OCI-LY7 (cell line): ENCODE data around the gene CEP83. TPM values are rescaled to one million over a fixed set of nuclear protein-coding genes. Genes with fewer than 3 reads are reported as not detected.

Experiments used
- BruUV-seq: library from RNA; stranded (reverse); fragments of 400-500 nt; replicated peaks from 2 replicates; lab custom pipeline; 2021; lab: Mats Ljungman, UMichigan
- CTCF ChIA-PET: fragments of 300-600 bp; sonication (Branson Sonifier 250); formaldehyde crosslinking; loops from one replicate; lab custom pipeline; 2022; ENCODE audit warnings: antibody characterized with exemption; ENCODE audit not compliant: unreplicated experiment; lab: Charles Lee
- POLR2A ChIA-PET: fragments of 300-600 bp; sonication (Branson Sonifier 250); formaldehyde crosslinking; loops from one replicate; lab custom pipeline; 2022; ENCODE audit warnings: antibody characterized with exemption; lab: Charles Lee
- DNase-seq: peaks from one replicate; pipeline ENCODE4 v3.0.0-alpha.2; 2015; ENCODE audit warnings: low spot score
- H2AFZ ChIP-seq: fragments of 200-600 bp; sonication (generic), shearing (Covaris generic); 2 replicates; pipeline ENCODE4 v1.6.1; 2014; ENCODE audit warnings: mild to moderate bottlenecking, antibody characterized with exemption, low read length, moderate library complexity
- H3K27ac ChIP-seq: fragments of 200-600 bp; sonication (generic); 2 replicates; pipeline ENCODE4 v1.5.1; 2014; ENCODE audit warnings: mixed run types, low read depth, mild to moderate bottlenecking, moderate library complexity, low read length, inconsistent platforms; ENCODE audit not compliant: poor library complexity, severe bottlenecking
- H3K36me3 ChIP-seq: fragments of 200-600 bp; sonication (generic); 2 replicates; pipeline ENCODE4 v1.6.1; 2014; ENCODE audit warnings: mild to moderate bottlenecking, antibody characterized with exemption, low read length, moderate library complexity, mixed read lengths; ENCODE audit not compliant: insufficient read depth
- H3K4me1 ChIP-seq: fragments of 200-600 bp; sonication (generic); 2 replicates; pipeline ENCODE4 v1.5.1; 2014; ENCODE audit warnings: mild to moderate bottlenecking, low read length; ENCODE audit not compliant: insufficient read depth, poor library complexity, severe bottlenecking
- H3K4me2 ChIP-seq: fragments of 200-600 bp; sonication (generic); 2 replicates; pipeline ENCODE4 v1.6.1; 2014; ENCODE audit warnings: mild to moderate bottlenecking, low read length
- H3K4me3 ChIP-seq: fragments of 200-600 bp; sonication (generic); 2 replicates; pipeline ENCODE4 v1.5.1; 2014; ENCODE audit warnings: mild to moderate bottlenecking, low read depth, low read length; ENCODE audit not compliant: poor library complexity, severe bottlenecking
- H3K79me2 ChIP-seq: fragments of 200-600 bp; sonication (generic); 2 replicates; pipeline ENCODE4 v1.6.1; 2016; ENCODE audit warnings: low read depth, mild to moderate bottlenecking, low read length, moderate library complexity, mixed read lengths; ENCODE audit not compliant: insufficient read depth
- H3K9me2 ChIP-seq: fragments of 200-600 bp; sonication (generic); 2 replicates; pipeline ENCODE4 v1.6.1; 2016; ENCODE audit warnings: mild to moderate bottlenecking, low read length, mixed read lengths; ENCODE audit not compliant: insufficient read depth
- H3K9me3 ChIP-seq: fragments of 200-600 bp; sonication (generic); 2 replicates; pipeline ENCODE4 v1.6.1; 2014; ENCODE audit warnings: mild to moderate bottlenecking, mixed run types, low read length, mixed read lengths
- H4K20me1 ChIP-seq: fragments of 200-600 bp; sonication (generic); 2 replicates; pipeline ENCODE4 v1.6.1; 2014; ENCODE audit warnings: mild to moderate bottlenecking, antibody characterized with exemption, low read length, moderate library complexity, mixed read lengths; ENCODE audit not compliant: insufficient read depth
- CTCF ChIP-seq: fragments of 200-600 bp; sonication (generic); conservative IDR thresholded peaks from 2 replicates; pipeline ENCODE4 v1.5.1; 2014; ENCODE audit warnings: mild to moderate bottlenecking, antibody characterized with exemption, low read length, moderate library complexity, mixed read lengths
- EZH2phosphoT487 ChIP-seq: fragments of 200-600 bp; sonication (generic); IDR thresholded peaks from 2 replicates; pipeline ENCODE4 v1.6.1; 2018; ENCODE audit warnings: low read depth, borderline replicate concordance, mild to moderate bottlenecking, mixed run types, antibody characterized with exemption, low read length, moderate library complexity, mixed read lengths
- intact Hi-C: fragments of 100-400 bp; cut with micrococcal nuclease; formaldehyde crosslinking; loops from one replicate; pipeline ENCODE4 v1.10.0; 2022; ENCODE audit not compliant: unreplicated experiment
- total RNA-seq, 2 experiments: library from RNA; depleted of rRNA in 1 of 2; stranded (reverse); fragments of >200 nt in 1 of 2; shearing (Covaris generic) in 1 of 2; gene quantifications; 2 replicates each; pipeline ENCODE4 v1.2.3, GENCODE V29; 2014 to 2022

The CEP83 gene
- total RNA-seq, 2 experiments from 2014 or later: 29.7 to 35.2 TPM

DNA sequence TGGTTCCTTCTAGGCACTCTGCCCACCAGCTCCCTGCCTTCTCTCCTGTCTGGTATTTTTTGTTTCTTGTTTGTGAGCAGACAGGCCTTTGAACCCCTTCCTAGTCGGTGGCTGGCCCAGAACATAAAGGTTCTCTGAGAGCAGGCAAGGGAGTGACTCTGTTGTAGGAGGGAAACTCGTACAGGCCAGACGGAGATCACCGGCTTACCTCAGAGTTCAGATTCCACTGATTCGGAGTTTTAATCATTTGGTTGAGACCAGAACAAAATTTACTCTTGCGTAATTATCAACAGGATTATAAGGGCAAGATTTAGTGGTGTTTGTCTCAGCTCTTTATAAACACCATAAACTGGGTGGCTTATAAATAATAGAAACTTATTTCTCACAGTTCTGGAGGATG, 182.9 kb downstream of the CEP83 start:
- H3K9me3 ChIP-seq: no peaks in the 10 kb centered on the region
- H3K4me1 ChIP-seq: no peaks in the 10 kb centered on the region
- no peaks in the 10 kb centered on the region; the same call in 1 of the 2 replicates for H3K36me3 ChIP-seq
- H3K79me2 ChIP-seq: no peaks in the 10 kb centered on the region
- H4K20me1 ChIP-seq: no peaks in the 10 kb centered on the region
- DNase-seq: no peak
- BruUV-seq: no TSS peak
- H3K9me2 ChIP-seq: no peaks in the 10 kb centered on the region
- TF ChIP-seq CTCF: no peak
- no peak for TF ChIP-seq EZH2phosphoT487
- H3K27ac ChIP-seq: no peak overlapping the region
- no peak overlapping the region for H3K4me3 ChIP-seq
- intact Hi-C loops: no loop called here
- ChIA-PET POLR2A (interaction anchor here (0.5 to 1.1 kb wide), 2 partner anchors 11 to 94 kb away, joined by 3 to 4 read pairs; no protein-coding TSS in a partner anchor), CTCF (no interaction called here)
- H2AFZ ChIP-seq: no peak overlapping the region
- no peak overlapping the region for H3K4me2 ChIP-seq

GRCh38 chr12:94273272-94273671, 186.4 kb downstream of the CEP83 start:
- Histone ChIP-seq H3K9me3 (no peaks in the 10 kb centered on the region), H4K20me1 (no peaks in the 10 kb centered on the region), H3K79me2 (no peaks in the 10 kb centered on the region), H2AFZ (no peak overlapping the region), H3K9me2 (no peaks in the 10 kb centered on the region), H3K27ac (no peak overlapping the region), H3K4me3 (no peak overlapping the region), H3K4me1 (no peaks in the 10 kb centered on the region), H3K4me2 (no peak overlapping the region), H3K36me3 (no peaks in the 10 kb centered on the region)
- no peak for DNase-seq
- no peak for TF ChIP-seq CTCF
- no peak for TF ChIP-seq EZH2phosphoT487
- BruUV-seq: no TSS peak
- intact Hi-C loops: no loop called here
- CTCF ChIA-PET: no interaction called here
- POLR2A ChIA-PET: interaction anchor here (0.7 kb wide), 2 partner anchors 726 to 1339 kb away, joined by 3 to 6 read pairs; no protein-coding TSS in a partner anchor

DNA sequence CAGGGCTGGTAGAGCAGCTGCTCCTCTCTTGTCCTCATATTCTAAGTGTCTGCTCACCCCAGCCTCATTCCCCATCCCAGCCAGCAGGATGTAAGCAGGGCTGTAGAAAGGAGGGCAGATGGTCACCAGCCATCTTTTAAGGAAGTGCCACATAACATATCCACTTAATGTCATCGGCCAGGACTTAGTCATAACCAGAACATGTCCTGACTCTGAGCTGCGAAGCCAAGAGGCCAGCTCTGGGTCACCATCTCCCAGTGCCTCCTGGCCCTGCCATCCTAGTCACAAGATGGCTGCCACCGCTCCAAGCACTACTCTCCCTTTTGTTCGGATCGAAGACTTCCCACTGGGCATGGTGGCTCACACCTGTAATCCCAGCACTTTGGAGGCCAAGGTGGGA, 187.4 kb downstream of the CEP83 start:
- CTCF ChIA-PET: no interaction called here
- Histone ChIP-seq H3K4me2 (no peak overlapping the region), H2AFZ (no peak overlapping the region), H3K79me2 (no peaks in the 10 kb centered on the region), H3K4me3 (no peak overlapping the region), H3K36me3 (no peaks in the 10 kb centered on the region), H3K9me2 (no peaks in the 10 kb centered on the region), H3K4me1 (peaks cover 6% of the 10 kb centered on the region), H3K9me3 (no peaks in the 10 kb centered on the region), H3K27ac (no peak overlapping the region), H4K20me1 (no peaks in the 10 kb centered on the region)
- no TSS peak for BruUV-seq
- intact Hi-C loops: no loop called here
- DNase-seq: no peak
- TF ChIP-seq CTCF: no peak
- no peak for TF ChIP-seq EZH2phosphoT487
- POLR2A ChIA-PET: no interaction called here
